T-helper 2 cell treated with Interferon-gamma antibody and Interleukin-4, amounts not matched to agents 5 μg/mL and 100 μg/mL, for 36 hours (primary cell): ENCODE results near the gene NAT8L.
A peak's percentile ranks its signal among the peaks of the same experiment; 100 is the strongest.

Experiments used
- DNase-seq: peaks from one replicate; pipeline ENCODE4 v3.0.0; 2021; ENCODE audit warnings: low spot score
- H3K27ac Mint-ChIP-seq: one replicate; pipeline ENCODE4 v1.8.0; 2021; ENCODE audit warnings: mild to moderate bottlenecking, mixed read lengths
- H3K27me3 Mint-ChIP-seq: one replicate; pipeline ENCODE4 v1.8.0; 2021; ENCODE audit warnings: low read depth, mixed read lengths
- H3K36me3 Mint-ChIP-seq: one replicate; pipeline ENCODE4 v1.8.0; 2021; ENCODE audit warnings: low read depth, mixed read lengths
- H3K4me1 Mint-ChIP-seq: one replicate; pipeline ENCODE4 v1.8.0; 2021; ENCODE audit warnings: low read depth, mixed read lengths
- H3K4me3 Mint-ChIP-seq: one replicate; pipeline ENCODE4 v1.8.0; 2022; ENCODE audit warnings: mild to moderate bottlenecking, moderate library complexity, mixed read lengths
- H3K9me3 Mint-ChIP-seq: one replicate; pipeline ENCODE4 v1.8.0; 2021; ENCODE audit warnings: mixed read lengths

Gene NAT8L

DNA sequence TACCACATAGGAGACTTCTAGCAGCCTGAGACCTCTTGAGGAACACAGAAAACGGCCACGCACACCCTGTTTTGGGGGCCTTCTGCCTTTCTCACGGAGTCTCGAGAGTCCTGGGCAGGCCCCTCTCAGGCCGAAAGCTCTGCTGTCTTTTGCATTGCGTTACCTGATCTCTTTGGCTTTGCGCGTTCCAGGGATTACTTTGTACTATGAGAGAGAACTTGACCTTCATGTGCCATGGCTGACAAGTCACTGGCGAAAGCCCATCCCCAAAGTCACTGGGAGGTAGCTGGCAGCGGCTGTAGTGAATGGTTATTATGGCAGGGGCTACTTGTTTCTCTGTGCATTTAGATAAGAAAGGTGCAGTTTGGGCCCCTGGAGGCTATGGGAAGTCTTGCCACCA is 8.0 kb upstream of the NAT8L start:
- Mint-ChIP-seq H3K27me3 (peaks cover 35% of the 10 kb centered on the region), H3K36me3 (no peaks in the 10 kb centered on the region), H3K4me1 (no peaks in the 10 kb centered on the region), H3K4me3 (no peak overlapping the region), H3K27ac (no peak overlapping the region), H3K9me3 (no peaks in the 10 kb centered on the region)
- DNase-seq: no peak

DNA sequence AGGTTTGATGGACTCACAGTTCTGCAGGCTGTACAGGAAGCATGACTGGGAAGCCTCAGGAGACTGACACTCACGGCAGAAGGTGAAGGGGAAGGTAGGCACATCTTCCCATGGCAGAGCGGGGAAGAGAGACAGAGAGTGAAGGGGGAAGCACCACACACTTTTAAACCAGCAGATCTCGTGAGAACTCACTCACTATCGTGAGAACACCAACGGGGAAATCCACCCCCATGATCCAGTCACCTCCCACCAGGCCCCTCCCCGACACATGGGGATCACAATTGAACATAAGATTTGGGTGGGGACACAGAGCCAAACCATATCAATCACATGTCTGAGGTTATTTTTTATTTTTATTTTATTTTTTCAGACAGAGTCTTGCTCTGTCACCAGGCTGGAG is 4.9 kb upstream of the NAT8L start:
- Mint-ChIP-seq H3K9me3 (no peaks in the 10 kb centered on the region), H3K27me3 (peaks cover 48% of the 10 kb centered on the region), H3K36me3 (no peaks in the 10 kb centered on the region), H3K4me3 (no peak overlapping the region), H3K27ac (no peak overlapping the region), H3K4me1 (no peaks in the 10 kb centered on the region)
- no peak for DNase-seq

DNA sequence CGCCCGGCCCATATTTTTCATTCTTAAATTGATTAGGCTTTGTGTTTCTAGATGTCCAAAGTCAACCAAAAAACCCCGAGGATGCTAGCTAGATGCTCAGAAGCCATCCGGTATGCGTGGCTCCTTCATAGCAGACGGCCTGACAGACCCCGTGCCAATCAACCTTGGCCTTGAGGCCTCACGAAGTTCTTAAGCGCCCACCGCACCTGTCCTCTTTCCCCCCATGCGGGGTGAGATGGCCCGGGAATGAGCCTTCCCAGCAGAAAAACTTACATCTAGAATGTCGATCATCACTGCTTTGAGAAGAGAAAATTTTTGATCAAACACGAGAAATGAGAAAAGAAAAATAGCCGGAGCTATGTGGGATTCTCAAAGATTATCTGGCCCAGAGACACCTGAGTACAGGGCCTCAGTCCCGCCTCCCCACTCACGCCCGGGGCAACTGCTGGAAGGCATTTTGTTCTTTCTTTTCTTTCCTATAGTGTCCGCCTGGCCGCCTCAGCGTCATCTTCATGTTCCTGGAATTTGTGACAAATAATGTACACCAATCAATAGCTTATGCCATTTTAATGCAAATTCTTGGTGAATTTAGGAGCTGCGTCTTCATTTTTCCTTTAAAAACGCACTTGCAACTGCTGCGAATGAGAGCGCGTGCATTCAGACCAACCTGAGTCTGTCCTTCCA is 1.6 kb upstream of the NAT8L start:
- H3K4me3 Mint-ChIP-seq: peak overlapping the region; percentile 70
- DNase-seq: no peak
- H3K9me3 Mint-ChIP-seq: no peaks in the 10 kb centered on the region
- H3K27ac Mint-ChIP-seq: no peak overlapping the region
- no peaks in the 10 kb centered on the region for H3K4me1 Mint-ChIP-seq
- peaks cover 37% of the 10 kb centered on the region for H3K27me3 Mint-ChIP-seq
- no peaks in the 10 kb centered on the region for H3K36me3 Mint-ChIP-seq

DNA sequence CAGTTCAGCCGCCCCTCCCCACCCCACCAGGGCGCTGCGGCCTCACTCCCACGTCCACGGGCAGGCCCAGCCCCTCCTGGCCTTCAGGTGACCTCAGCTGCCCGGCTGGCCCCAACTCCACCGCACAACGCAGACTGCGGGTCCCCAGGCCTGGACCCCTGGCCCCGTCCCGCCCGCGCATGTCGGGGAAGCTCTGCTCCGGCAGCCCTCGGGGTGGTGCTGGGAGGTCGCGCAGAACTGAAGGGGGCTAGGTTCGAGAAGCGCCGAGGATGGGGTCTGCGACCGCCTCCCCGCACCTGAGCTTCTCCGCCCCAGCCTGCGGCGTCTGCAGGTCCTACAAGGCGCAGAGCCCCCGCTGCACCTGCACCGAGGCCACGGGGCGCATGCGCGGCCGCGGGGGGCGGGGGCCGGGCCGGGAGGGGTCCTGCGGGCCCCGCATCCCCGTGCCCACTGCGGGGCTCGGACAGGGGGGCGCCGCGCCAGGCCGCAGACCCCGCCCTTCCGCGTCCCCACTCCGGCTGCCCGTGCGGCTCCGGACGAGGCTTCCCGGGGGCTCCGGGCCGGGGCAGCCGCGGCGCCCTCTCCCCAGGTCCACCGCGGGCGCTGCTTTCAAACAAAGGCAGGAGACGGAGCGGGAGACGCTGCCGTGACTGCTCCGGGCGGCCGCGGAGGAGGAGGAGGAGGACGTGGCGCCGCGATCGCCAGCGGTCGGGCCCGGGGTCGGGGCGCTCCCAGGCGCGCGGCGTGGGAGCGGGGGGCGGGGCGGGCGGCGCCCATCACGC is 672 bp upstream of the NAT8L start:
- DNase-seq: peak; percentile 11
- Mint-ChIP-seq H3K9me3 (no peaks in the 10 kb centered on the region), H3K36me3 (no peaks in the 10 kb centered on the region), H3K27ac (no peak overlapping the region), H3K4me3 (no peak overlapping the region), H3K27me3 (peaks cover 35% of the 10 kb centered on the region), H3K4me1 (no peaks in the 10 kb centered on the region)

DNA sequence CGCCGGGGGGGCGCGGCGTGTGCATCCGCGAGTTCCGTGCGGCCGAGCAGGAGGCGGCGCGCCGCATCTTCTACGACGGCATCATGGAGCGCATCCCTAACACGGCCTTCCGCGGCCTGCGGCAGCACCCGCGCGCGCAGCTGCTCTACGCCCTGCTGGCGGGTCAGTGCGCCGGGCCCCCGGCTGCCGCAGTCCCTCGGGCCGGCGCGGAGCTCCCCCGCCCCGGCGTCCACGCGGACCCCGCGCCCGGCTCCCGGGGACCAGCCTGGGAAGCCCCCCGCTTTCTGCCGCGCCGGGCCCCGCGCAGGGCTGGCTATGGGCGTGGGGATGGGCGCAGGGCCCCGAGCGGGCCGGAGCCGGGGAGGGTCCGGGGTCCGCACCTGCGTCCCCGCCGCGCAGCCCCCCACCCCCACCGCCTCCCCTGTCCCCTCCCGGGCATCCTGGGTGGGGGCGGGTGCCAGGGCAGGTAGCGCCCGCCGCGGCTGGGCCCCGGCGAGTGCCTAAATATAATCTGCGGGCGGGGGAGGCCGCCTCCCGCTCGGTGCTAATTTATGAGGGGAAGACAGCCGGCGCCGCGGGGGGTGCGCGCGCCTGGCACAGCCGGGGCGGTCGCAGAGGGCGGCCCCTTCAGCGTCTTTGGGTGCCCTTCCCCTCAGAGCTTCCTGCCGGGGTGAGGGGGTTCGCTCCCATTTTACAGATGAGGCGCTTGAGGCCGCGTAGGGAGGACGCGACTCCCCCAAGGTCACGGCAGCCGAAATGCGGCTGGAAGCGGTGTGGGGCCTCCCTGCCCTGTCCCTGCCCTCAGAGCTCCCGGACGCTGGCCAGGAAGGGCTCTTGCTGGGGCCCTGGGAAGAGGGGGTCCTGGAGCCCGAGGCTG is 837 bp downstream of the NAT8L start:
- Mint-ChIP-seq H3K27me3 (peaks cover 30% of the 10 kb centered on the region), H3K9me3 (no peaks in the 10 kb centered on the region), H3K36me3 (no peaks in the 10 kb centered on the region), H3K4me3 (no peak overlapping the region), H3K27ac (no peak overlapping the region), H3K4me1 (no peaks in the 10 kb centered on the region)
- peak; percentile 17 for DNase-seq

DNA sequence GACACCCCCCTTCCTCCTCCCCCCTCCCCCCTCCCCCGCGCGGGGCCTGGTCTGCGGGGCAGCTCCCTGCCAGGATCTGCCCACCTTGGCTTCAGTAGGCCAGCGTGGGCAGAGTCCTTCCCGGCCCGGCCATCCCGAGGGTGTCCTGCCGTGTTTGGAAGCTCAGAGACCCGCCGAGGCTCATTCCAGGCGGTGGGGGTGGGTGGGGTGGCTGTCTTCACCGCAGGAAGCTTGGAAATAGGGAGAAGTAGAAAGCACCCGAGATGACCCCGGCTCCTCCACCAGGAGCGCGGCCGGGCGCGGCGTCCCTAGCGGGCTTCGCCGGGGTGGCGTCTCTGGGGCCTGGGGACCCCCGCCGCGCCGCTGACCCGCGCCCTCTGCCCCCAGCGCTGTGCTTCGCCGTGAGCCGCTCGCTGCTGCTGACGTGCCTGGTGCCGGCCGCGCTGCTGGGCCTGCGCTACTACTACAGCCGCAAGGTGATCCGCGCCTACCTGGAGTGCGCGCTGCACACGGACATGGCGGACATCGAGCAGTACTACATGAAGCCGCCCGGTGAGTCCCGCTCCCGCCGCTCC is 1.6 kb downstream of the NAT8L start:
- Mint-ChIP-seq H3K27ac (no peak overlapping the region), H3K9me3 (no peaks in the 10 kb centered on the region), H3K36me3 (no peaks in the 10 kb centered on the region), H3K4me3 (no peak overlapping the region), H3K4me1 (no peaks in the 10 kb centered on the region), H3K27me3 (peaks cover 26% of the 10 kb centered on the region)
- no peak for DNase-seq

DNA sequence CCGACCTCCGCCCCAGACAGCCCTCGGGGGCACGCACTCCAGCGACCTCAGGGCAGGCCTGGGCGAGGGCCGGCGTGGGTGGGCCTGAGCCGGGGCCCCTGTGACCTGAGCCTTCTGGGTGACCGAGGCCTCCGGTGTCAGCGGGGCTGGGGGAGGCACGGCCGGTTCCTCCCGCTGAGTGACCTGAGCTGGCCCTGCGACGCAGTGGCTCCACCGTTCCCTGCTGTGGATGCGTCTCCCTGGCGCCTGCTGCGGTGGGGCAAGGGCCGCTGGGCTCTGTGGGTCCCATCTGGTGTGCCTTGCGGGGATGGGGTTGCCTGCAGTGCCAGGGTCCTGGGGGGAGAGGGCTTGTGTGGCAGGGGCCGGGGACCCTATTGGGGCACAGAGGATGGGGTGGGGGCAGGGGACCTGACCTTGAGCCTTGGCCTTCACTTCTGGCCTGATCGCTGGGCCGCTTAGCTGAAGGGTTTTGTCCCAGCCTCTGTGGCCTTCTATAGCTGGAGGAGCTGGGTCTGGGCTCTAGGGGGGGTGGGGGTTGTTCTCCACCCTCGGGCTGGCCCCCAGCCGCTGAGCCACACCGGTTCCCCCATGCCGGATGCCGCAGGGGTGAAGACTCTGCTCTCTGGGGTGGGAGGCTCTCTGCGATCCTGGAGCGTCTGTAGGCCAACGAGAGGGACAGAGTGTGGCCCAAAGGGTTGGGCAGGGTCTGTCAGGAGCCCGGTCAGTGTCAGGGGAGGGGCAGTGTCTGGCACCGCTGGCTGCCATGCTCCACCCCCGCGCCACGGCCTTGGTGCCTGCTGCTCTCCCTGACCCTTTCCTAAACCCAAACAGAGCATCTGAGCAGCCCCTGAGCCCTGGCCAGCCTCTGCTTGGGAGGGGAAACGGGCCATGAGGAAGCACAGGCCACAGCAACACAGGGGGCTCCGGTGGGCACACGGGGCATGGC is 2.3 kb downstream of the NAT8L start:
- no peak overlapping the region for H3K4me3 Mint-ChIP-seq
- H3K4me1 Mint-ChIP-seq: no peaks in the 10 kb centered on the region
- peaks cover 21% of the 10 kb centered on the region for H3K27me3 Mint-ChIP-seq
- DNase-seq: no peak
- H3K27ac Mint-ChIP-seq: no peak overlapping the region
- no peaks in the 10 kb centered on the region for H3K9me3 Mint-ChIP-seq
- H3K36me3 Mint-ChIP-seq: no peaks in the 10 kb centered on the region

DNA sequence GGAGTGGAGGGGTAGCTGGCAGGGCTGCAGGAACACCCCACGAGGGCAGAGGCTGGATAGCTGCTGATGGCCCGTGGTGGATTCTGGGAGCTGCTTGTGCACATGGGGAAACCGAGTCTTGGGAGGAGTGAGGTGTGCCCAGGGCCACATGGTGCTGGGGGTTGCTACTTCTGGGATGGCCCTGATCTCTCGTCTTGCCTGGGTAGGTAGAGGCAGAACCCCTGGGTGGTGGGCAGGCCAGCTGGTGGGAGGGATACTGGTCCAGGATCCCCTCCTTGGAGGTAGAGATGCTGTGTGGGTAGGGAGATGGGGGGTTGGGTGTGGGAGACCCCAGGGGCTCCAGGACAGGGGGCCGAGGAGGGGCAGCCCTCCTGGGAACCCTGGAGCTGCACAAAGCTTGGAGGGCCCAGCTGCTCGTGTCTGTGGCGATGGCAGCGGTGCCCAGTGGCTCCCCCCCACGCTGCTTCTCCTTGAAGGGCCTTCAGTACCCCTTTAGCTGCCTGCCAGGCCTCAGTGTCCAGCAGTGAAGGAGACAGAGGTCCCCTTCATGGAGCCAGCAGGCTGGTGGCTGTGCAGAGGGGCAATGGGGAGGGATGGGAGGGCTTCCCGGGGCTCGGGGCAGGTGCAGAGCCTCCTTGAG is 3.2 kb downstream of the NAT8L start:
- Mint-ChIP-seq H3K27ac (no peak overlapping the region), H3K4me1 (no peaks in the 10 kb centered on the region), H3K36me3 (no peaks in the 10 kb centered on the region), H3K27me3 (peaks cover 13% of the 10 kb centered on the region), H3K9me3 (no peaks in the 10 kb centered on the region), H3K4me3 (no peak overlapping the region)
- no peak for DNase-seq

DNA sequence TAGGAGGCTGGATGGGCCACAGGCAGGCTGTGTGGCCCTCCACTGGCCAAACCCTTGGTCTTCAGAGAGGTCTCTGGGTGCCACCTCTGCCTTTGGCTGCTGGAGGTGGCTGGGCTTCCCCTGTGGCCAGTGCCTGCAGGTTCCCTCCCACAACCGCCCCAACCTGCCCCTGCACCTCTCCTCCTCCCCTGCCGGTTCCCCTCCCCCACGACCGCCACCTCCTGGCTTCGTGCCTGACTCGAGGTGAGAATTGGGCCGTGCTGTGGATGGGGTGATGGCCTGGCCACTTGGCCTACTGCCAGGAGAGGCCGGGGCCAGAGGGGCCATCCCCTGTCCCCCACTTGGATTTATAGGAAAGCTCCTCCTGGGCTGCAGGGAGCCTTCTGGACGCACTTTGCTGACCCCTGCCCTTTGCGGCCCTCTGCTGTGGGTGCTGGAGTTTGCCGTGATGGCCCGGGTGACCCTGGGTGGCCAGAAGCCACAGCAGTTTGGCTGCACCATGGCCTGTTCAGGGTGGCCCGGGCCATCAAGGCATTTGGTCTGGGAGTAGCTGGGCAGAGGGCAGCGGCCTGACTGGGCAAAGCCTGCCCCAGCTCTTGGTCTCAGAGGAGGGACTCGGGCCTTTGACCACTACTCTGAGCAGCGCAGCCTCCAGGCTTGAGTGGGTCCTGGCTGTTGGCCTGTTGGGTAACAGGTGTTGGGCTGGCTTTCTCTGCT is 3.8 kb downstream of the NAT8L start:
- H3K27me3 Mint-ChIP-seq: peaks cover 6% of the 10 kb centered on the region
- no peaks in the 10 kb centered on the region for H3K4me1 Mint-ChIP-seq
- DNase-seq: no peak
- H3K36me3 Mint-ChIP-seq: no peaks in the 10 kb centered on the region
- H3K4me3 Mint-ChIP-seq: no peak overlapping the region
- H3K9me3 Mint-ChIP-seq: no peaks in the 10 kb centered on the region
- no peak overlapping the region for H3K27ac Mint-ChIP-seq

DNA sequence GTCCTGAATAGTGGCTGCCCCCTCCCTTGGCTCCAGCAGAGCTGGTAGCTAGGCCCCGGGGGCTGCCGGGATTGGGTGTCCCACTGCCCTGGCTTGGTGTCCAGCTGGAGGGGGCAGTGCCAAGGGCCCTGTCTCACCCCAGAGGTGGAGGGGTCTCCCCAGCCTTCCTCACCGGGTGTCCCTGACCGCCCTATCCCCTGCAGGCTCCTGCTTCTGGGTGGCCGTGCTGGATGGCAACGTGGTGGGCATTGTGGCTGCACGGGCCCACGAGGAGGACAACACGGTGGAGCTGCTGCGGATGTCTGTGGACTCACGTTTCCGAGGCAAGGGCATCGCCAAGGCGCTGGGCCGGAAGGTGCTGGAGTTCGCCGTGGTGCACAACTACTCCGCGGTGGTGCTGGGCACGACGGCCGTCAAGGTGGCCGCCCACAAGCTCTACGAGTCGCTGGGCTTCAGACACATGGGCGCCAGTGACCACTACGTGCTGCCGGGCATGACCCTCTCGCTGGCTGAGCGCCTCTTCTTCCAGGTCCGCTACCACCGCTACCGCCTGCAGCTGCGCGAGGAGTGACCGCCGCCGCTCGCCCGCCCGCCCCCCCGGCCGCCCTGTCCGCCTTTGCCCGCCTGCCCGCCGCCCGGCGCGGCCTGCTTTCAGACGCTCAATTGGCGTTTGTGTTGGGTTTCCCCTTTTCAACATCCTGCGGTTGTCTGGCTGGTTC is 4.6 kb downstream of the NAT8L start:
- H3K4me3 Mint-ChIP-seq: no peak overlapping the region

DNA sequence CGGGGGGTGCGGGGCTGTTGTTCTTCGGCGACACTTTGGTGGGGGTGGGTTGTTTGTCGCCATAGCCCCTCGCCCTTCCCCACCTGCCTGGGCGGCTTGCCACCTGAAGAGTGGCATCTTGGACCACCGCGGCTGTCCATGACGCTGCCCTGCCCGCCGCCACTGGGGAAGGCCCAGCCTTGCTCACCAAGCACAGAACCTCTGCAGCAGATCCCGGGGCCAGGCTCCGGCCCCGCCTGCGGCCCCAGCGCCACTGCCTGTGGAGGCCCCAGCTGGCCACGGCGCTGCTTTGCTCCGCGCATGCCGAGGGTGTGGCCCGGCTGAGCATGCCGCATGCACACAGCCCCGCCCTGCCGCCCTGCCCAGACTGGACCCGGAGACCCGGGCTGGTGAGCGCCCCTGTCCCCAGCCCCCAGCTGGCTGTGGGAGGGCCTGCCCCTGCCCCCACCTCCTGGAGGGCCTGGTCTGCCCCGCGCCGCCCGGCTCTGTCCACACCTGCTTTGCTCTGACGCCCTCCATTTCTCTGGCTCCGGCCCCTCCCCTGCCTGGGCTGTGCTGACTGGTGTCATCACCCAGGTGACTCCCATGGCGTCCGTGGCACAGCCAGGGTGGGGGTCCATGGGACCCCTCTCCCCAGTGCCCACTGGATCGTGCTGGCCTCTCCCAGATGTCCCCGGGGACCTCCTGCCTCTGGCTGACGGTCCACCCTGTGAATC is 5.3 kb downstream of the NAT8L start:
- Mint-ChIP-seq H3K27me3 (peaks cover 6% of the 10 kb centered on the region), H3K9me3 (no peaks in the 10 kb centered on the region), H3K27ac (no peak overlapping the region), H3K4me3 (no peak overlapping the region), H3K36me3 (no peaks in the 10 kb centered on the region), H3K4me1 (no peaks in the 10 kb centered on the region)
- DNase-seq: no peak

More for the DNA sequence above, 4.6 kb downstream of the NAT8L start:
- Mint-ChIP-seq H3K36me3 (no peaks in the 10 kb centered on the region), H3K4me1 (no peaks in the 10 kb centered on the region), H3K9me3 (no peaks in the 10 kb centered on the region), H3K27me3 (peaks cover 6% of the 10 kb centered on the region), H3K27ac (no peak overlapping the region)
- DNase-seq: no peak
